ENCODE results near the gene ARHGAP26. TPM values are rescaled to one million over a fixed set of nuclear protein-coding genes. Genes with fewer than 3 reads are reported as not detected.

ARHGAP26 gene
- polyA plus RNA-seq, 3 donors = 26.5 to 56.8 (median 28.7) TPM

DNA sequence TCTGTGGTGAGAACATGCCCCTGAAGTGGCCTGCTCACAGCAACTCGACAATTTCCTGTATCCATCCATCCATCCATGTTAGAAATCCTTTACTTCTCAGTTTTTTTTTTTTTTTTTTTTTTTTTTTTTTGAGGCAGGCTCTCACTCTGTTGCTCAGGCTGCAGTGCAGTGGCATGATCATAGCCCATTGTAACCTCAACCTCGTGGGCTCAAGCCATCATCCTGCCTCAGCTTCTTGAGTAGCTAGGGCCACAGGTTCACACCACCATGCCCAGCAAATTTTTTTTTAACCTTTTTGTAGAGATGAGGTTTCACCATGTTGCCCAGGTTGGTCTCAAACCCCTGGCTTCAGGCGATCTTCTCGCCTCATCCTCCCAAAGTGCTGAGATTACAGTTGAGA, 259.1 kb downstream of the ARHGAP26 start:
- H3K9me3 Mint-ChIP-seq = no peaks in the 10 kb centered on the region
- intact Hi-C loops (cut with micrococcal nuclease) = no loop called here
- Histone ChIP-seq H3K9ac (ENCODE audit: insufficient read depth, low read length, poor library complexity, severe bottlenecking) (no peak overlapping the region), H3K9me3 (replicated peaks in 1 of 2; ENCODE audit: control insufficient read depth in 1 of 2, insufficient read depth in 1 of 2, low read length in 2 of 2) (no peaks in the 10 kb centered on the region), H2AFZ (ENCODE audit: insufficient read depth, low read depth, low read length, poor library complexity, severe bottlenecking) (no peak overlapping the region), H3K36me3 (replicated peaks in 1 of 2; ENCODE audit: control insufficient read depth in 1 of 2, insufficient read depth in 2 of 2, low read length in 2 of 2) (peaks cover 42 to 85% of the 10 kb centered on the region in 2 donors), H3K79me2 (ENCODE audit: insufficient read depth, low read length) (no peaks in the 10 kb centered on the region), H3K4me2 (replicated peaks; ENCODE audit: extremely low read depth, low read length, poor library complexity, severe bottlenecking) (no peak overlapping the region), H3K4me1 (ENCODE audit: control insufficient read depth in 1 of 2, insufficient read depth in 2 of 2, low read length in 2 of 2) (peaks cover 7 to 12% of the 10 kb centered on the region in 2 donors), H3K27me3 (ENCODE audit: control insufficient read depth in 2 of 2, insufficient read depth in 2 of 2, low read length in 2 of 2) (no peaks in the 10 kb centered on the region), H3K4me3 (replicated peaks in 1 of 3; ENCODE audit: low read depth in 2 of 3, low read length in 3 of 3) (no peak overlapping the region), H3K27ac (ENCODE audit: low read depth in 1 of 2, low read length in 2 of 2) (no peak overlapping the region), H4K20me1 (ENCODE audit: insufficient read depth, low read length) (peaks cover 85% of the 10 kb centered on the region)
- TF ChIP-seq, protein P1, sequence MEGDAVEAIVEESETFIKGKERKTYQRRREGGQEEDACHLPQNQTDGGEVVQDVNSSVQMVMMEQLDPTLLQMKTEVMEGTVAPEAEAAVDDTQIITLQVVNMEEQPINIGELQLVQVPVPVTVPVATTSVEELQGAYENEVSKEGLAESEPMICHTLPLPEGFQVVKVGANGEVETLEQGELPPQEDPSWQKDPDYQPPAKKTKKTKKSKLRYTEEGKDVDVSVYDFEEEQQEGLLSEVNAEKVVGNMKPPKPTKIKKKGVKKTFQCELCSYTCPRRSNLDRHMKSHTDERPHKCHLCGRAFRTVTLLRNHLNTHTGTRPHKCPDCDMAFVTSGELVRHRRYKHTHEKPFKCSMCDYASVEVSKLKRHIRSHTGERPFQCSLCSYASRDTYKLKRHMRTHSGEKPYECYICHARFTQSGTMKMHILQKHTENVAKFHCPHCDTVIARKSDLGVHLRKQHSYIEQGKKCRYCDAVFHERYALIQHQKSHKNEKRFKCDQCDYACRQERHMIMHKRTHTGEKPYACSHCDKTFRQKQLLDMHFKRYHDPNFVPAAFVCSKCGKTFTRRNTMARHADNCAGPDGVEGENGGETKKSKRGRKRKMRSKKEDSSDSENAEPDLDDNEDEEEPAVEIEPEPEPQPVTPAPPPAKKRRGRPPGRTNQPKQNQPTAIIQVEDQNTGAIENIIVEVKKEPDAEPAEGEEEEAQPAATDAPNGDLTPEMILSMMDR (IDR thresholded peaks at IDR 0.05) = no peak
- peaks cover 0 to 2% (median 1%) of the 10 kb centered on the region in 3 donors for H3K27me3 Mint-ChIP-seq (ENCODE audit: low read depth in 3 of 3)
- no peak for DNase-seq
- WGBS (ENCODE audit: insufficient coverage) = 100% methylated on average over 2 of the region's 4 CpGs
- H3K36me3 Mint-ChIP-seq = peaks cover 79 to 82% of the 10 kb centered on the region in 2 donors
- peaks cover 19% of the 10 kb centered on the region for H3K4me1 Mint-ChIP-seq
- H3K27ac Mint-ChIP-seq = peak overlapping the region in 2 of 7 donors; percentile 10 to 43
- H3K4me3 Mint-ChIP-seq = no peak overlapping the region

DNA sequence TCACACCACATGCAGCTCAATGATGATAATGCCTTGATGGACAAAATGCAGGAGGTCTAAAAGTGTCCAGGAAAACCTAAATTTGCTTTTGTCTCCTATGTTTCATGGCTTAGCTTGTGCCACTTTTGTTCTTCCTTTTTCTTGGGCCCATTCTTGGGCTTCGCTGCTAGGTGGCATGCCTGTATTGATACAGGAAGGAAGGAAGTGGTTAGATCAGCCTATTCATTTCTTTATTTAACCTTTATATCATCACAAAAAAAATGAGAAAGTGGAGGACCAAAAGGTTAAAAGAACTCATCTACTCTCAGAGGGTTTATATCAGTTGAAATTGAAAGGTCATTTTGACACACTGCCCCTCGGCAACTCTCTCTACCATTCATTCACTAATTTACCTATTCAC, 260.2 kb downstream of the ARHGAP26 start:
- Mint-ChIP-seq H3K4me1 (peaks cover 17% of the 10 kb centered on the region), H3K36me3 (peaks cover 79 to 81% of the 10 kb centered on the region in 2 donors), H3K27ac (peak overlapping the region in 1 of 7 donors; percentile 13), H3K27me3 (ENCODE audit: low read depth in 3 of 3) (peaks cover 0 to 2% (median 1%) of the 10 kb centered on the region in 3 donors), H3K4me3 (no peak overlapping the region), H3K9me3 (no peaks in the 10 kb centered on the region)
- Histone ChIP-seq H3K79me2 (ENCODE audit: insufficient read depth, low read length) (no peaks in the 10 kb centered on the region), H4K20me1 (ENCODE audit: insufficient read depth, low read length) (peaks cover 77% of the 10 kb centered on the region), H3K9ac (ENCODE audit: insufficient read depth, low read length, poor library complexity, severe bottlenecking) (no peak overlapping the region), H3K36me3 (replicated peaks in 1 of 2; ENCODE audit: control insufficient read depth in 1 of 2, insufficient read depth in 2 of 2, low read length in 2 of 2) (peaks cover 44 to 87% of the 10 kb centered on the region in 2 donors), H3K4me2 (replicated peaks; ENCODE audit: extremely low read depth, low read length, poor library complexity, severe bottlenecking) (no peak overlapping the region), H3K27ac (ENCODE audit: low read depth in 1 of 2, low read length in 2 of 2) (no peak overlapping the region), H3K4me3 (replicated peaks in 1 of 3; ENCODE audit: low read depth in 2 of 3, low read length in 3 of 3) (no peak overlapping the region), H3K9me3 (replicated peaks in 1 of 2; ENCODE audit: control insufficient read depth in 1 of 2, insufficient read depth in 1 of 2, low read length in 2 of 2) (no peaks in the 10 kb centered on the region), H3K4me1 (ENCODE audit: control insufficient read depth in 1 of 2, insufficient read depth in 2 of 2, low read length in 2 of 2) (peaks cover 7 to 12% of the 10 kb centered on the region in 2 donors), H3K27me3 (ENCODE audit: control insufficient read depth in 2 of 2, insufficient read depth in 2 of 2, low read length in 2 of 2) (no peaks in the 10 kb centered on the region), H2AFZ (ENCODE audit: insufficient read depth, low read depth, low read length, poor library complexity, severe bottlenecking) (no peak overlapping the region)
- WGBS (ENCODE audit: insufficient coverage) = no CpG with 5 or more reads among the region's 2 CpGs
- intact Hi-C loops (cut with micrococcal nuclease) = no loop called here
- no peak for DNase-seq
- TF ChIP-seq, protein P1 (IDR thresholded peaks at IDR 0.05) = no peak
